OCI-LY3 (cell line): Measurements from ENCODE around the gene WWOX.

Experiments
- H2AFZ ChIP-seq: fragments of 200-600, 300-600 bp; shearing (Covaris generic); 2 replicates; pipeline ENCODE4 v1.6.0; 2014; ENCODE audit warnings: antibody characterized with exemption, low read depth, low read length
- H3K27ac ChIP-seq: fragments of 200-600, 300-600 bp; sonication (generic); 2 replicates; pipeline ENCODE4 v1.5.1; 2014; ENCODE audit warnings: mild to moderate bottlenecking, low read length, moderate library complexity, mixed read lengths
- H3K27me3 ChIP-seq: fragments of 200-600, 300-600 bp; sonication (generic); 2 replicates; pipeline ENCODE4 v1.6.1; 2014; ENCODE audit warnings: low read depth, low read length, mixed read lengths
- H3K36me3 ChIP-seq: fragments of 200-600, 300-600 bp; sonication (generic); replicated peaks from 2 replicates; pipeline ENCODE3; 2014; ENCODE audit warnings: low read depth, low read length, mixed read lengths
- H3K4me1 ChIP-seq: fragments of 300-600, 200-600 bp; sonication (generic); 2 replicates; pipeline ENCODE4 v1.6.1; 2014; ENCODE audit warnings: low read length, mixed read lengths
- H3K4me2 ChIP-seq: fragments of 200-600, 300-600 bp; sonication (generic); 2 replicates; pipeline ENCODE4 v1.6.1; 2014; ENCODE audit warnings: low read length, mixed read lengths
- H3K4me3 ChIP-seq: fragments of 300-600, 200-600 bp; sonication (generic); 2 replicates; pipeline ENCODE4 v1.5.1; 2014; ENCODE audit warnings: antibody characterized with exemption, mild to moderate bottlenecking, low read length, moderate library complexity
- H3K79me2 ChIP-seq: fragments of 300-600, 200-600 bp; shearing (Covaris generic); 2 replicates; pipeline ENCODE4 v1.6.1; 2014; ENCODE audit warnings: mild to moderate bottlenecking, low read length, mixed read lengths
- H3K9ac ChIP-seq: fragments of 300-600, 200-600 bp; shearing (Covaris generic); 2 replicates; pipeline ENCODE4 v1.6.0; 2014; ENCODE audit warnings: mild to moderate bottlenecking, low read length, moderate library complexity
- H3K9me3 ChIP-seq: fragments of 200-600, 300-600 bp; shearing (Covaris generic); 2 replicates; pipeline ENCODE4 v1.6.1; 2014; ENCODE audit warnings: low read length, mixed read lengths; ENCODE audit not compliant: insufficient read depth
- H4K20me1 ChIP-seq: fragments of 200-600, 300-600 bp; sonication (generic); 2 replicates; pipeline ENCODE4 v1.6.1; 2016; ENCODE audit warnings: low read length, mixed read lengths; ENCODE audit not compliant: insufficient read depth
- EZH2phosphoT487 ChIP-seq: fragments of 200-600 bp; shearing (Covaris generic); IDR thresholded peaks from 2 replicates; pipeline ENCODE4 v1.6.1; 2018; ENCODE audit warnings: antibody characterized with exemption, mixed run types, low read depth
- TF ChIP-seq, protein P1 (sequence below): fragments of 200-600, 300-600 bp; sonication (generic); IDR thresholded peaks from 2 replicates; pipeline ENCODE4 v1.5.1; 2014; ENCODE audit warnings: antibody characterized with exemption, low read length, low read depth

WWOX gene

DNA sequence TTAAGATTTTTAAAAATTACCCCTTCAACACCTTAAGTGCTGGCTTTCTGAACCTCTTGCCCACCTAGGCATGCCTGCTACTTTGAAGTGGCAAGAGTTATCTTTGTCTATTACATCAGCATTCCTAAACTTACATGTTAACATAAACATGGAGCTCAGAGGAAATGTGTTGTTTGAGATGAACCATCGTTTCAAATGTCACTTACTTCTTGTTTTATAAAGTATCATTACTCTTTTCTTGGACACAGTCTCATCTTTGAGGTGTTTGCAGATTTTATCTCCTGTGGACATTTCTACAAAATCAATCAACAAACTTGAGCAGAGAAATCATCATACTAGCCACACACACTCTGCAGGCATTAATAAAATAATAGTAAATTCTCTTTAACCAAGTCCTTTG is 184.9 kb downstream of the WWOX start:
- H3K9ac ChIP-seq, result no peak overlapping the region
- no peaks in the 10 kb centered on the region for H3K27me3 ChIP-seq
- no peaks in the 10 kb centered on the region for H3K9me3 ChIP-seq
- no peaks in the 10 kb centered on the region for H3K36me3 ChIP-seq
- TF ChIP-seq, protein P1, sequence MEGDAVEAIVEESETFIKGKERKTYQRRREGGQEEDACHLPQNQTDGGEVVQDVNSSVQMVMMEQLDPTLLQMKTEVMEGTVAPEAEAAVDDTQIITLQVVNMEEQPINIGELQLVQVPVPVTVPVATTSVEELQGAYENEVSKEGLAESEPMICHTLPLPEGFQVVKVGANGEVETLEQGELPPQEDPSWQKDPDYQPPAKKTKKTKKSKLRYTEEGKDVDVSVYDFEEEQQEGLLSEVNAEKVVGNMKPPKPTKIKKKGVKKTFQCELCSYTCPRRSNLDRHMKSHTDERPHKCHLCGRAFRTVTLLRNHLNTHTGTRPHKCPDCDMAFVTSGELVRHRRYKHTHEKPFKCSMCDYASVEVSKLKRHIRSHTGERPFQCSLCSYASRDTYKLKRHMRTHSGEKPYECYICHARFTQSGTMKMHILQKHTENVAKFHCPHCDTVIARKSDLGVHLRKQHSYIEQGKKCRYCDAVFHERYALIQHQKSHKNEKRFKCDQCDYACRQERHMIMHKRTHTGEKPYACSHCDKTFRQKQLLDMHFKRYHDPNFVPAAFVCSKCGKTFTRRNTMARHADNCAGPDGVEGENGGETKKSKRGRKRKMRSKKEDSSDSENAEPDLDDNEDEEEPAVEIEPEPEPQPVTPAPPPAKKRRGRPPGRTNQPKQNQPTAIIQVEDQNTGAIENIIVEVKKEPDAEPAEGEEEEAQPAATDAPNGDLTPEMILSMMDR, result no peak
- no peaks in the 10 kb centered on the region for H4K20me1 ChIP-seq
- H3K4me3 ChIP-seq, result no peak overlapping the region
- no peaks in the 10 kb centered on the region for H3K79me2 ChIP-seq
- no peak overlapping the region for H2AFZ ChIP-seq
- H3K27ac ChIP-seq, result no peak overlapping the region
- H3K4me2 ChIP-seq, result no peak overlapping the region
- H3K4me1 ChIP-seq, result no peaks in the 10 kb centered on the region

DNA sequence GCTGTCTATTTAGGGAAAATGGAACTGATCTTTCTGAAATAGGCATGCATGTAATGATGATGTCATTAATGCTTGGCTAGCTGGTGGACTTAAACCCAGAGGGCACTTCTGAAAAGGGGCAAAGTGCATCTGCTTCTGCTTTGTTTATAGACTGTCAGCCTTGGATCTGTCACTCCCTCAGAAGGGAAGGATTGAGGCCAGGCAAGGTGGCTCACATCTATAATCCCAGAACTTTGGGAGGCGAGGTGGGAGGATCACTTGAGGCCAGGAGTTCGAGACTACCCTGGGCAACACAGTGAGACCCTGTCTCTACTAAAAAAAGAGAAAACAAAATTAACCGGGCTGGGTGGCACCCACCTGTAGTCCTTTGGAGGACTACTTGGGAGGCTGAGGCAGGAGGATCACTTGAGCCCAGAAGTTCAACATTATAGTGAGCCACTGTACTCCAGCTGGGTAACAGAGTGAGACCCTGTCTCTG is 185.5 kb downstream of the WWOX start:
- Histone ChIP-seq H3K79me2 (no peaks in the 10 kb centered on the region), H3K27me3 (no peaks in the 10 kb centered on the region), H3K27ac (no peak overlapping the region), H4K20me1 (no peaks in the 10 kb centered on the region), H2AFZ (no peak overlapping the region), H3K4me3 (no peak overlapping the region), H3K4me1 (no peaks in the 10 kb centered on the region), H3K9ac (no peak overlapping the region), H3K4me2 (no peak overlapping the region), H3K9me3 (no peaks in the 10 kb centered on the region), H3K36me3 (no peaks in the 10 kb centered on the region)
- no peak for TF ChIP-seq EZH2phosphoT487
- TF ChIP-seq, protein P1, result no peak

DNA sequence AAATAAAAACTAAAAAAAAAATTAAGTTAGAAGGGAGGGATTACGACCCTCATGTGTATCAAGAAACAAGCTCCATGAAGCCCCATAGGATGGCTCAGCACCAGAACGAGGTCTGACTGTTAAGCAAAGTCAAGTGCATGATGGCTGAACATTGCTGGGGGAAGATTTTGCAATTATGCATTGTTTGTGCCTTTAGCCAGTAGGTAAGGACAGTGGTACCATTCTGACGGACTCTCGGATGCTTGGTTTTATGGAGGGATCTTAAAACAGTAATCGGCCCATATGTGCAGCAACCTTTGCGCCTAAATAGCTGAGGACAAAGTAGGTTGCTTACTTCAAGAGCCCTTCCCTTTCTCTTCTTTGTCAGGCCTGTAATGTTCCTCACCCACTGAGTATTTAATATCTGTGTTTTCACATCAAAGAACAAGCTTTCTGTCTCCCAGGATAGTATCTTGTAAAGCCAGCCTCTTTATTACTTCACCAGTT is 186.0 kb downstream of the WWOX start:
- Histone ChIP-seq H3K4me3 (no peak overlapping the region), H2AFZ (no peak overlapping the region), H3K4me1 (no peaks in the 10 kb centered on the region), H3K9me3 (no peaks in the 10 kb centered on the region), H3K4me2 (no peak overlapping the region), H3K27ac (no peak overlapping the region), H3K9ac (no peak overlapping the region), H3K27me3 (no peaks in the 10 kb centered on the region), H4K20me1 (no peaks in the 10 kb centered on the region), H3K36me3 (no peaks in the 10 kb centered on the region), H3K79me2 (no peaks in the 10 kb centered on the region)
- TF ChIP-seq, protein P1, result no peak
- TF ChIP-seq EZH2phosphoT487, result no peak

DNA sequence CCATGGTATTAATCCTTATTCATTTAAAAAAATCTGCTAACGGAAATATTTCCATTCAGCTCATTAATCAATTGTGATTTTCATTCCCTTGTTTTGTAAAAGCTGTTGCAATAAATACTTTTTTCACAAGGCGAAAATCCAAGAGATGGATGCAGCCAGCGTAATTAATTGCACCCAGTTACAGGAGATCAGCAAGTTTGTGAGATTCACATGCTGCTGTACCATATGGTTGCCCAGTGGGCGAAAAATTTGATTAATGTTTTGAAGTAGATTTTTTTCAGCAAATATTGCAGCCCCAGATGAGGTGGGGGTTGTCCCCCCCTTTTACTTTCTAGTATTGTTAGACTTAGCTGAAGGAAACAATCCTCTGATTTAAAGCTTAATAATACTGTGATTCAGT is 186.6 kb downstream of the WWOX start:
- H3K36me3 ChIP-seq, result no peaks in the 10 kb centered on the region
- TF ChIP-seq EZH2phosphoT487, result no peak
- TF ChIP-seq, protein P1, result no peak
- H3K4me3 ChIP-seq, result no peak overlapping the region
- no peaks in the 10 kb centered on the region for H3K9me3 ChIP-seq
- no peak overlapping the region for H2AFZ ChIP-seq
- no peak overlapping the region for H3K4me2 ChIP-seq
- no peaks in the 10 kb centered on the region for H3K4me1 ChIP-seq
- no peaks in the 10 kb centered on the region for H3K27me3 ChIP-seq
- no peak overlapping the region for H3K9ac ChIP-seq
- H3K79me2 ChIP-seq, result no peaks in the 10 kb centered on the region
- H4K20me1 ChIP-seq, result no peaks in the 10 kb centered on the region
- H3K27ac ChIP-seq, result no peak overlapping the region
